Activated CD8-positive, alpha-beta T cell treated with anti-CD3 and anti-CD28 coated beads for 36 hours (primary cell): ENCODE measurements around the gene CAMKK2. TPM values are rescaled to one million over a fixed set of nuclear protein-coding genes. Genes with fewer than 3 reads are reported as not detected.

Experiments used
- ATAC-seq: fragments of 200-7000 bp; cut with Tn5 transposase; one replicate; pipeline ENCODE4 v1.10.0; 2021; ENCODE audit warnings: mild to moderate bottlenecking, moderate library complexity
- CTCF ChIA-PET: fragments of 350-600 bp; sonication (Branson Sonifier 250); formaldehyde crosslinking; loops from one replicate; lab custom pipeline; 2021; ENCODE audit warnings: antibody characterized with exemption; lab: Charles Lee
- POLR2A ChIA-PET: fragments of 350-600 bp; sonication (Branson Sonifier 250); formaldehyde crosslinking; loops from one replicate; lab custom pipeline; 2021; ENCODE audit warnings: antibody characterized with exemption; lab: Charles Lee
- DNase-seq: peaks from one replicate; pipeline ENCODE4 v3.0.0-alpha.2; 2020
- H3K27ac Mint-ChIP-seq: one replicate; pipeline ENCODE4 v1.8.0; 2021; ENCODE audit warnings: mild to moderate bottlenecking, mixed read lengths
- H3K27me3 Mint-ChIP-seq: one replicate; pipeline ENCODE4 v1.8.0; 2021; ENCODE audit warnings: mixed read lengths
- H3K36me3 Mint-ChIP-seq: one replicate; pipeline ENCODE4 v1.8.0; 2021; ENCODE audit warnings: low read depth, mixed read lengths
- H3K4me1 Mint-ChIP-seq: one replicate; pipeline ENCODE4 v1.8.0; 2021; ENCODE audit warnings: low read depth, mixed read lengths
- H3K4me3 Mint-ChIP-seq: one replicate; pipeline ENCODE4 v1.8.0; 2021; ENCODE audit warnings: mild to moderate bottlenecking, moderate library complexity, mixed read lengths
- H3K9me3 Mint-ChIP-seq: one replicate; pipeline ENCODE4 v1.8.0; 2021; ENCODE audit warnings: mixed read lengths
- CTCF ChIP-seq: fragments of 200-600 bp; IDR thresholded peaks from one replicate; pipeline ENCODE4 v1.8.0; 2022; ENCODE audit warnings: antibody characterized with exemption, mild to moderate bottlenecking
- intact Hi-C: fragments of 100-400 bp; cut with micrococcal nuclease; formaldehyde crosslinking; loops from one replicate; pipeline ENCODE4 v1.10.0; 2022
- total RNA-seq, 2 experiments: library from RNA; stranded (reverse); gene quantifications; one replicate each; pipeline ENCODE4 v1.2.3, GENCODE V29; 2021

The CAMKK2 gene
- total RNA-seq, 2 experiments from 2014 or later: 25.2 to 28.0 TPM

GRCh38 chr12:121290410-121290809 is 6.1 kb downstream of the CAMKK2 start:
- no peak for TF ChIP-seq CTCF
- ChIA-PET POLR2A (no interaction called here), CTCF (no interaction called here)
- Mint-ChIP-seq H3K27me3 (no peaks in the 10 kb centered on the region), H3K4me3 (no peak overlapping the region), H3K36me3 (peaks cover 27% of the 10 kb centered on the region), H3K4me1 (peaks cover 20% of the 10 kb centered on the region), H3K9me3 (no peaks in the 10 kb centered on the region), H3K27ac (no peak overlapping the region)
- ATAC-seq (no peak), DNase-seq (no peak)
- intact Hi-C loops: no loop called here

GRCh38 chr12:121289962-121290361 is 6.5 kb downstream of the CAMKK2 start:
- H3K4me1 Mint-ChIP-seq: peaks cover 15% of the 10 kb centered on the region
- ChIA-PET CTCF (no interaction called here), POLR2A (no interaction called here)
- no peaks in the 10 kb centered on the region for H3K9me3 Mint-ChIP-seq
- H3K4me3 Mint-ChIP-seq: no peak overlapping the region
- H3K27ac Mint-ChIP-seq: no peak overlapping the region
- no peak for TF ChIP-seq CTCF
- intact Hi-C loops: no loop called here
- no peak for ATAC-seq
- no peaks in the 10 kb centered on the region for H3K27me3 Mint-ChIP-seq
- DNase-seq: no peak
- H3K36me3 Mint-ChIP-seq: peaks cover 25% of the 10 kb centered on the region

- no peaks in the 10 kb centered on the region for H3K27me3 Mint-ChIP-seq
- intact Hi-C loops: no loop called here
- H3K36me3 Mint-ChIP-seq: peaks cover 25% of the 10 kb centered on the region
- no peak overlapping the region for H3K27ac Mint-ChIP-seq
- H3K4me3 Mint-ChIP-seq: no peak overlapping the region
- no peak for DNase-seq
- H3K9me3 Mint-ChIP-seq: no peaks in the 10 kb centered on the region
- ChIA-PET CTCF (interaction anchor here (0.7 kb wide), 1 partner anchor 154 kb away, joined by 3 read pairs; no protein-coding TSS in a partner anchor), POLR2A (interaction anchor here (0.6 kb wide), 1 partner anchor 1295 kb away, joined by 3 read pairs; no protein-coding TSS in a partner anchor)
- H3K4me1 Mint-ChIP-seq: peaks cover 13% of the 10 kb centered on the region
- TF ChIP-seq CTCF: no peak
- no peak for ATAC-seq
Measured at GRCh38 chr12:121288986-121289385, 7.5 kb downstream of the CAMKK2 start.

- Mint-ChIP-seq H3K36me3 (peaks cover 22% of the 10 kb centered on the region), H3K9me3 (no peaks in the 10 kb centered on the region), H3K27ac (no peak overlapping the region), H3K27me3 (no peaks in the 10 kb centered on the region), H3K4me1 (peaks cover 7% of the 10 kb centered on the region), H3K4me3 (no peak overlapping the region)
- POLR2A ChIA-PET: interaction anchor here (0.6 to 0.8 kb wide), 3 partner anchors 14 to 1296 kb away, joined by 3 read pairs; no protein-coding TSS in a partner anchor
- ATAC-seq (no peak), DNase-seq (no peak)
- CTCF ChIA-PET: interaction anchor here (0.7 kb wide), 1 partner anchor 154 kb away, joined by 3 read pairs; no protein-coding TSS in a partner anchor
- TF ChIP-seq CTCF: no peak
- intact Hi-C loops: no loop called here
Measured at GRCh38 chr12:121288158-121288845, 8.2 kb downstream of the CAMKK2 start.

GRCh38 chr12:121287267-121287954 is 9.1 kb downstream of the CAMKK2 start:
- ChIA-PET POLR2A (interaction anchor here (0.6 to 2.3 kb wide), 4 partner anchors 8 to 29 kb away, joined by 3 to 5 read pairs (median 4); partner anchors contain the start of gene CAMKK2), CTCF (no interaction called here)
- ATAC-seq (no peak), DNase-seq (no peak)
- Mint-ChIP-seq H3K36me3 (peaks cover 19% of the 10 kb centered on the region), H3K4me1 (peaks cover 7% of the 10 kb centered on the region), H3K9me3 (no peaks in the 10 kb centered on the region), H3K27me3 (no peaks in the 10 kb centered on the region), H3K27ac (no peak overlapping the region), H3K4me3 (no peak overlapping the region)
- intact Hi-C loops: no loop called here
- no peak for TF ChIP-seq CTCF
